Measurements from ENCODE around the gene C6orf15.

GRCh38 chr6:31144296-31144969 is 32.1 kb upstream of the C6orf15 start:
- no peak for TF ChIP-seq ETV6 (CRISPR knock-in tag; IDR thresholded peaks at IDR 0.05)
- no peak for TF ChIP-seq CTCF (IDR thresholded peaks at IDR 0.05)
- TF ChIP-seq, protein P1, sequence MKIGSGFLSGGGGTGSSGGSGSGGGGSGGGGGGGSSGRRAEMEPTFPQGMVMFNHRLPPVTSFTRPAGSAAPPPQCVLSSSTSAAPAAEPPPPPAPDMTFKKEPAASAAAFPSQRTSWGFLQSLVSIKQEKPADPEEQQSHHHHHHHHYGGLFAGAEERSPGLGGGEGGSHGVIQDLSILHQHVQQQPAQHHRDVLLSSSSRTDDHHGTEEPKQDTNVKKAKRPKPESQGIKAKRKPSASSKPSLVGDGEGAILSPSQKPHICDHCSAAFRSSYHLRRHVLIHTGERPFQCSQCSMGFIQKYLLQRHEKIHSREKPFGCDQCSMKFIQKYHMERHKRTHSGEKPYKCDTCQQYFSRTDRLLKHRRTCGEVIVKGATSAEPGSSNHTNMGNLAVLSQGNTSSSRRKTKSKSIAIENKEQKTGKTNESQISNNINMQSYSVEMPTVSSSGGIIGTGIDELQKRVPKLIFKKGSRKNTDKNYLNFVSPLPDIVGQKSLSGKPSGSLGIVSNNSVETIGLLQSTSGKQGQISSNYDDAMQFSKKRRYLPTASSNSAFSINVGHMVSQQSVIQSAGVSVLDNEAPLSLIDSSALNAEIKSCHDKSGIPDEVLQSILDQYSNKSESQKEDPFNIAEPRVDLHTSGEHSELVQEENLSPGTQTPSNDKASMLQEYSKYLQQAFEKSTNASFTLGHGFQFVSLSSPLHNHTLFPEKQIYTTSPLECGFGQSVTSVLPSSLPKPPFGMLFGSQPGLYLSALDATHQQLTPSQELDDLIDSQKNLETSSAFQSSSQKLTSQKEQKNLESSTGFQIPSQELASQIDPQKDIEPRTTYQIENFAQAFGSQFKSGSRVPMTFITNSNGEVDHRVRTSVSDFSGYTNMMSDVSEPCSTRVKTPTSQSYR (CRISPR knock-in tag; IDR thresholded peaks at IDR 0.05) = no peak
- TF ChIP-seq, protein P2, sequence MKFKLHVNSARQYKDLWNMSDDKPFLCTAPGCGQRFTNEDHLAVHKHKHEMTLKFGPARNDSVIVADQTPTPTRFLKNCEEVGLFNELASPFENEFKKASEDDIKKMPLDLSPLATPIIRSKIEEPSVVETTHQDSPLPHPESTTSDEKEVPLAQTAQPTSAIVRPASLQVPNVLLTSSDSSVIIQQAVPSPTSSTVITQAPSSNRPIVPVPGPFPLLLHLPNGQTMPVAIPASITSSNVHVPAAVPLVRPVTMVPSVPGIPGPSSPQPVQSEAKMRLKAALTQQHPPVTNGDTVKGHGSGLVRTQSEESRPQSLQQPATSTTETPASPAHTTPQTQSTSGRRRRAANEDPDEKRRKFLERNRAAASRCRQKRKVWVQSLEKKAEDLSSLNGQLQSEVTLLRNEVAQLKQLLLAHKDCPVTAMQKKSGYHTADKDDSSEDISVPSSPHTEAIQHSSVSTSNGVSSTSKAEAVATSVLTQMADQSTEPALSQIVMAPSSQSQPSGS (CRISPR knock-in tag; IDR thresholded peaks at IDR 0.05; ENCODE audit: borderline replicate concordance, low read depth) = no peak
- TF ChIP-seq JUN (CRISPR knock-in tag; IDR thresholded peaks at IDR 0.05) = no peak

Data from WTC11 (cell line).